MM.1S (cell line): ENCODE results near the gene KLHL25.

Experiments
- EZH2 ChIP-seq: fragments of 300-600 bp; sonication (generic); optimal IDR thresholded peaks from 2 replicates; pipeline ENCODE3; 2017; ENCODE audit warnings: low read depth, mild to moderate bottlenecking, antibody characterized with exemption, low read length, mixed read lengths
- EZH2phosphoT487 ChIP-seq: fragments of 300-600 bp; sonication (generic); IDR thresholded peaks from 2 replicates; pipeline ENCODE4 v1.6.1; 2018; ENCODE audit warnings: antibody characterized with exemption, low read length
- TF ChIP-seq, protein P1 (sequence below): fragments of 300-600 bp; sonication (generic); IDR thresholded peaks from 2 replicates; pipeline ENCODE4 v1.5.1; 2016; ENCODE audit warnings: antibody characterized with exemption, low read length, mixed read lengths

DNA sequence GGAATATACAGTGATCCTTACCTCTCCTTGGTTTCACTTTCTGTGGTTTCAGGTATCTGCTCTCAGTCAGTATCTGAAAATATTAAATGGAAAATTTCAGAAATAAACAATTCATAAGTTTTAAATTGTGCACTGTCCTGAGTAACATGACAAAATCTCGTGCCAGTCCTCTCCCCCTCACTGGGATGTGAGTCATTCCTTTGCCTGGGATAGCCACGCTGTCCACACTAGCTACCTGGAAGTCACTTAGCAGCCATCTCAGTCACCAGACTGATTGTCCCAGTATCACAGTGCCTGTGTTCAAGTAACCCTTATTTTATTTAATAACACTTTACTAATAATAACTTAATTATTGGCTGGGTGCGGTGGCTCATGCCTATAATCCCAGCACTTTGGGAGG lies 15.3 kb upstream of the KLHL25 start:
- TF ChIP-seq, protein P1, sequence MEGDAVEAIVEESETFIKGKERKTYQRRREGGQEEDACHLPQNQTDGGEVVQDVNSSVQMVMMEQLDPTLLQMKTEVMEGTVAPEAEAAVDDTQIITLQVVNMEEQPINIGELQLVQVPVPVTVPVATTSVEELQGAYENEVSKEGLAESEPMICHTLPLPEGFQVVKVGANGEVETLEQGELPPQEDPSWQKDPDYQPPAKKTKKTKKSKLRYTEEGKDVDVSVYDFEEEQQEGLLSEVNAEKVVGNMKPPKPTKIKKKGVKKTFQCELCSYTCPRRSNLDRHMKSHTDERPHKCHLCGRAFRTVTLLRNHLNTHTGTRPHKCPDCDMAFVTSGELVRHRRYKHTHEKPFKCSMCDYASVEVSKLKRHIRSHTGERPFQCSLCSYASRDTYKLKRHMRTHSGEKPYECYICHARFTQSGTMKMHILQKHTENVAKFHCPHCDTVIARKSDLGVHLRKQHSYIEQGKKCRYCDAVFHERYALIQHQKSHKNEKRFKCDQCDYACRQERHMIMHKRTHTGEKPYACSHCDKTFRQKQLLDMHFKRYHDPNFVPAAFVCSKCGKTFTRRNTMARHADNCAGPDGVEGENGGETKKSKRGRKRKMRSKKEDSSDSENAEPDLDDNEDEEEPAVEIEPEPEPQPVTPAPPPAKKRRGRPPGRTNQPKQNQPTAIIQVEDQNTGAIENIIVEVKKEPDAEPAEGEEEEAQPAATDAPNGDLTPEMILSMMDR, result no peak
- TF ChIP-seq EZH2 (no peak), EZH2phosphoT487 (no peak)
